Breast epithelium (tissue), 4 donors: ENCODE results near the gene EEF1AKMT1. TPM values are rescaled to one million over a fixed set of nuclear protein-coding genes. Genes with fewer than 3 reads are reported as not detected.

Experiments
- DNase-seq, 2 donors: peaks; one replicate each; pipeline ENCODE4 v3.0.0-alpha.2; 2019; ENCODE audit warnings: low spot score in 2 of 2
- H3K27ac ChIP-seq, 2 donors: fragments of 200-600 bp; sonication (generic) in 1 of 2; one replicate each; pipeline ENCODE4 v1.5.1; 2016 to 2019; ENCODE audit warnings: mild to moderate bottlenecking in 1 of 2
- H3K27me3 ChIP-seq, 2 donors: fragments of 200-600 bp; sonication (generic) in 1 of 2; one replicate each; pipeline versions ENCODE4 v1.5.1 to v1.6.0; 2017 to 2019; ENCODE audit warnings: control low read depth in 1 of 2, mild to moderate bottlenecking in 1 of 2
- H3K36me3 ChIP-seq: fragments of 200-600 bp; one replicate; pipeline ENCODE4 v1.5.1; 2019
- H3K4me1 ChIP-seq, 2 donors: fragments of 200-600 bp; sonication (generic); one replicate each; pipeline ENCODE4 v1.5.1; 2016 to 2019; ENCODE audit warnings: control low read depth in 1 of 2
- H3K4me3 ChIP-seq, 3 donors: fragments of 200-600 bp; sonication (generic); 1 replicate in 2 of 3; 2 replicates in 1 of 3; pipeline ENCODE4 v1.5.1; 2016 to 2019; ENCODE audit warnings: mild to moderate bottlenecking in 3 of 3, moderate library complexity in 2 of 3
- H3K9me3 ChIP-seq, 2 donors: fragments of 200-600 bp; sonication (generic) in 1 of 2; one replicate each; pipeline ENCODE4 v1.5.1; 2016 to 2019; ENCODE audit warnings: control low read depth in 1 of 2
- CTCF ChIP-seq, 3 donors: fragments of 450-650 bp; IDR thresholded peaks; one replicate each; pipeline ENCODE4 v1.5.1; 2016 to 2017; ENCODE audit warnings: antibody characterized with exemption in 3 of 3, mild to moderate bottlenecking in 3 of 3, moderate library complexity in 3 of 3
- POLR2A ChIP-seq: fragments of 450-650 bp; IDR thresholded peaks from one replicate; pipeline ENCODE4 v1.6.1; 2016; ENCODE audit warnings: antibody characterized with exemption, mild to moderate bottlenecking, moderate library complexity
- POLR2AphosphoS5 ChIP-seq, 3 donors: sonication (generic); formaldehyde crosslinking; IDR thresholded peaks; one replicate each; pipeline ENCODE4 v1.6.1; 2017; ENCODE audit warnings: antibody characterized with exemption in 3 of 3
- intact Hi-C: fragments of 100-400 bp; cut with DNase I; formaldehyde crosslinking; loops from one replicate; pipeline ENCODE4 v1.15.1; 2023; ENCODE audit warnings: low total_unique reads
- total RNA-seq, 3 donors: library from RNA; depleted of rRNA; stranded (reverse); fragments of >200 nt; gene quantifications; one replicate each; pipeline ENCODE4 v1.1.0, GENCODE V29; 2016

EEF1AKMT1 gene
- total RNA-seq, 3 donors from 2014 or later = 9.0 to 16.1 (median 13.5) TPM

- H3K27me3 ChIP-seq = no peaks in the 10 kb centered on the region
- H3K9me3 ChIP-seq = no peaks in the 10 kb centered on the region
- intact Hi-C loops = loop anchor here (10.0 kb wide), 1 partner anchor 131 kb away; no protein-coding TSS in a partner anchor
- DNase-seq = no peak
- H3K4me1 ChIP-seq = no peaks in the 10 kb centered on the region
- H3K36me3 ChIP-seq = no peaks in the 10 kb centered on the region
- TF ChIP-seq CTCF (IDR thresholded peaks at IDR 0.05) (no peak), POLR2AphosphoS5 (IDR thresholded peaks at IDR 0.05) (no peak), POLR2A (no peak)
- peak overlapping the region; percentile 58 to 76 for H3K27ac ChIP-seq
- peak overlapping the region in 1 of 3 donors; percentile 6 for H3K4me3 ChIP-seq
These were observed 59.6 kb downstream of the EEF1AKMT1 start for GRCh38 chr13:20714161-20714560.

DNA sequence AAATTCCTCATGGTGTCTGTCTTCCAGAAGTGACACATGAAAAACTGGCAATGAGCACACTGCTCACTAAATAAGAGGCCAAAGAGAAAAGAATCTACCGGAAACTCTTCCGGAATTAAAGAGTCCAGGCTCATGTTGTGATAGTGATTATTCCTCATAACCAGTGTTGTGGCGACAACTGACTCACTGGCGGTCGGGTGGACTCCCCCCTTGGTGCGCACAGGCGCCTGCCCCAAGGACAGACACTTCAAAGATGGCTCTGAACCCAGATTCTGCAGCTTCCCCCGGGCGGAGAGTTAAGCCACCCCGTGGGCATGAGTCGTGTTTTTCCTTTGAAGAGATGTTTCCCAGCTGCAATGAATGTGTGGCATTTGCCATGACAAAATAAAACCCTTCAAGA lies 60.0 kb downstream of the EEF1AKMT1 start:
- no peaks in the 10 kb centered on the region for H3K27me3 ChIP-seq
- H3K9me3 ChIP-seq = no peaks in the 10 kb centered on the region
- intact Hi-C loops = loop anchor here (10.0 kb wide), 1 partner anchor 131 kb away; no protein-coding TSS in a partner anchor
- H3K4me3 ChIP-seq = no peak overlapping the region
- H3K27ac ChIP-seq = no peak overlapping the region
- TF ChIP-seq POLR2AphosphoS5 (IDR thresholded peaks at IDR 0.05) (no peak), CTCF (IDR thresholded peaks at IDR 0.05) (no peak), POLR2A (no peak)
- H3K4me1 ChIP-seq = no peaks in the 10 kb centered on the region
- DNase-seq = no peak
- no peaks in the 10 kb centered on the region for H3K36me3 ChIP-seq

GRCh38 chr13:20713014-20713376 lies 60.8 kb downstream of the EEF1AKMT1 start:
- Histone ChIP-seq H3K4me1 (no peaks in the 10 kb centered on the region), H3K4me3 (peak overlapping the region; percentile 1 to 31 (median 27)), H3K36me3 (no peaks in the 10 kb centered on the region), H3K27ac (peak overlapping the region in 1 of 2 donors; percentile 1), H3K27me3 (no peaks in the 10 kb centered on the region), H3K9me3 (no peaks in the 10 kb centered on the region)
- intact Hi-C loops = loop anchor here (10.0 kb wide), 1 partner anchor 132 kb away; no protein-coding TSS in a partner anchor
- DNase-seq = no peak
- TF ChIP-seq CTCF (IDR thresholded peaks at IDR 0.05) (no peak), POLR2A (no peak), POLR2AphosphoS5 (IDR thresholded peaks at IDR 0.05) (no peak)

DNA sequence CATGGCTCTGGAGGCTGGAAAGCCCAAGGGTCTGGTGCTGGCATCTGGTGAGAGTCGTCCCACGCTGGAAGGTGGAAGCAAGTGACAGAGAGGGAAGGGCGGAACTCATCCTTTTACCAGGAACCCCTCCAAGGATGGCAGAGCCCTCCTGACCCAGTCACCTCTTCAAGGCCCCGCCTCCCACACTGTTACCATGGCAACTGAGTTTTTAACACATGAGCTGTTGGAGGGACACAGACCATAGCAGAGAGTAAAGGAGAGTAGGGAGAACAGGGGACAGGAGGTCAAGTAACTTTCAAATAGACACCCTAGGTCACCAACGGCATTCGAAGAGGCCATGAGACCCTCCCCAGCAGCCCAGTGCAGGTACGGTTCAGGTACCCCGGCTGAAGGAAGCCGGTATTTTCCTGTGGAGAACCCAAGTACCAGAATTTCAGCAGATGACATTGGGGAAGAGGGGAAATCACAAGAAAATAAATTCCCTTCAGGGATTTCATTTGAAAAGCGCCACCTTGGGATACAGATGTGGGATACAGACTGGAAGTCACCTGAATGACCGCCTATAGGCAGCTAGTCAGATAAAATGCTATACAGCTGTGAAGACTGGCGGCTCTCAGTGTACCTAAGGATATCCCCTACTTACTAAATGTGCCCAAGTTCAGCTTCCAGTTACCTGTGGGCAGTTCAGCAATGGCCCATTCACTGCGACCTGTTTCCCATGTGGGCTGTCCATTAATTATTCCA lies 62.3 kb downstream of the EEF1AKMT1 start:
- Histone ChIP-seq H3K27ac (no peak overlapping the region), H3K27me3 (no peaks in the 10 kb centered on the region), H3K36me3 (no peaks in the 10 kb centered on the region), H3K4me3 (no peak overlapping the region), H3K4me1 (no peaks in the 10 kb centered on the region), H3K9me3 (no peaks in the 10 kb centered on the region)
- intact Hi-C loops = loop anchor here (10.0 kb wide), 1 partner anchor 133 kb away; no protein-coding TSS in a partner anchor
- TF ChIP-seq CTCF (IDR thresholded peaks at IDR 0.05) (no peak), POLR2A (no peak), POLR2AphosphoS5 (IDR thresholded peaks at IDR 0.05) (no peak)
- DNase-seq = no peak

- Histone ChIP-seq H3K27me3 (no peaks in the 10 kb centered on the region), H3K4me1 (no peaks in the 10 kb centered on the region), H3K9me3 (no peaks in the 10 kb centered on the region), H3K4me3 (no peak overlapping the region), H3K27ac (no peak overlapping the region), H3K36me3 (no peaks in the 10 kb centered on the region)
- no peak for DNase-seq
- intact Hi-C loops = loop anchor here (10.0 kb wide), 1 partner anchor 135 kb away; no protein-coding TSS in a partner anchor
- TF ChIP-seq POLR2A (no peak), CTCF (IDR thresholded peaks at IDR 0.05) (no peak), POLR2AphosphoS5 (IDR thresholded peaks at IDR 0.05) (no peak)
These were observed 64.0 kb downstream of the EEF1AKMT1 start for GRCh38 chr13:20709782-20710181.
